SU-DHL-6 (cell line): ENCODE measurements around the gene LRP2.

Source experiments
- EZH2phosphoT487 ChIP-seq: fragments of 200-600 bp; sonication (generic), shearing (Covaris generic); conservative IDR thresholded peaks from 2 replicates; pipeline ENCODE4 v1.6.1; 2018; ENCODE audit warnings: mild to moderate bottlenecking, antibody characterized with exemption, low read length, moderate library complexity, mixed read lengths
- TF ChIP-seq, protein P1 (sequence below): fragments of 200-600 bp; sonication (generic); IDR thresholded peaks from one replicate; pipeline ENCODE4 v1.5.1; 2017; ENCODE audit warnings: antibody characterized with exemption, mild to moderate bottlenecking, low read length, moderate library complexity; ENCODE audit not compliant: insufficient read depth, poor library complexity, severe bottlenecking

DNA sequence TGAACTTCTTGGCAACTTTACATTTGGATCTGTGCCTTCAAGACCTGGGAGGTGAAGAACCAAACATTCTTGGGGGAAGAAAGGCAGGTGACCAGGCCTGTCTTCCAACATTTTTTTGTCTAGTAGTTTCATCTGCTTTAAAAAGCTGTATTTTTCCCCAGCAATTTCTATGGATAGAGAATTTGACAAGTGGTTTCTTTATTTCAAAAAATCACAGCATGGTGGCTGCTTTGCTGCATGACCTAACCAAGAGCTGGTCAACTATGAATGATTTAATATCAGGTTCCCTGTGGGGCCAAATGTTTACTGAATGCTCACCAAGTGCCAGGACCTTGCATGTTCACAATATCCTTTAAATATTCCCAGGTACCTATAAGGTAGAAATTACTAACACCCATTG is 19.1 kb downstream of the LRP2 start:
- TF ChIP-seq, protein P1, sequence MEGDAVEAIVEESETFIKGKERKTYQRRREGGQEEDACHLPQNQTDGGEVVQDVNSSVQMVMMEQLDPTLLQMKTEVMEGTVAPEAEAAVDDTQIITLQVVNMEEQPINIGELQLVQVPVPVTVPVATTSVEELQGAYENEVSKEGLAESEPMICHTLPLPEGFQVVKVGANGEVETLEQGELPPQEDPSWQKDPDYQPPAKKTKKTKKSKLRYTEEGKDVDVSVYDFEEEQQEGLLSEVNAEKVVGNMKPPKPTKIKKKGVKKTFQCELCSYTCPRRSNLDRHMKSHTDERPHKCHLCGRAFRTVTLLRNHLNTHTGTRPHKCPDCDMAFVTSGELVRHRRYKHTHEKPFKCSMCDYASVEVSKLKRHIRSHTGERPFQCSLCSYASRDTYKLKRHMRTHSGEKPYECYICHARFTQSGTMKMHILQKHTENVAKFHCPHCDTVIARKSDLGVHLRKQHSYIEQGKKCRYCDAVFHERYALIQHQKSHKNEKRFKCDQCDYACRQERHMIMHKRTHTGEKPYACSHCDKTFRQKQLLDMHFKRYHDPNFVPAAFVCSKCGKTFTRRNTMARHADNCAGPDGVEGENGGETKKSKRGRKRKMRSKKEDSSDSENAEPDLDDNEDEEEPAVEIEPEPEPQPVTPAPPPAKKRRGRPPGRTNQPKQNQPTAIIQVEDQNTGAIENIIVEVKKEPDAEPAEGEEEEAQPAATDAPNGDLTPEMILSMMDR: no peak
- no peak for TF ChIP-seq EZH2phosphoT487
